ENCODE measurements around the gene TMEM167B.
"Not testable (repeated sequence)": the region's sequence is repeated elsewhere in the genome, so short reads cannot be mapped to it uniquely, and the experiment has no call there.

Gene TMEM167B

DNA sequence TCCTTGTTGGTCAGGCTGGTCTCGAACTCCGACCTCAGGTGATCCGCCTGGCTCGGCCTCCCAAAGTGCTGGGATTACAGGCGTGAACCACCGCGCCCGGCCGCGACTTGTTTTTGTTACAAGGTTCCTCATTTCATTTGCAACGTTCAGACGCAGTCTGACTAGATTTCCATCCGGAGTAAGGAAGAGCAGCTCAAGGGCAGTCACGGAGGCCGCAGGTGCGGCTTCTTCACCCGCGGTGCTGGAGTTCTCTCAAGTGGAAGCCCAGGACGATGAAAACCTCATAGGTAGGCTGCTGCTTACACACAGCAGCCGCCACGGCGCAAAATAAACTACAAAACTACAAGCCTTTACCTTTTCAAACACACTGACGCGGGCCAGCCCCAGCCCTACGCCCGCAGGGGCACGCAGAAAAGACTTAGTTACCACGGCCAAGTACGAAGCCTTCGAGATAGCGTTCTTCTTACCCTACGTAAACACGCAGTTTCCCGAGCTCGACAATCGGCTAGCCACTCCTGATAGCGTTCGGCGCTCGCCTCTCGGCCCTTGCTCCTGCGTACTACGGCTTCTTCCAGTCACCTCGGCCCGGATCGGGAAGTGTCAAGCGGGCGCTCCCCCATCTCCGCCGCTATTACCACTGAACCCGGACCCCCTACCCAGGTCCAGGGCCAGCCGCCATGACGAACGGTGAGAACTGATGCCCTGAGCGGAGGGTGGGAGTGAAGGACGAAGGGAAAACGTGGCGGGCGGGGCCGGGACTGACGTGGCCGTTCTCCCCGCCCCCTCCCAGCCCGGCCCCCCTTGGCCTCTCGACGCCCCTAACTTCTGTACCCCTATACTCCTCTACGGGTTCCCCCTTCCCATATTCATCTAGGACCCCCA lies at the start of gene TMEM167B:
TMEM167B (plus strand) TSS at position 569 of the 882 bp plus-strand sequence; CDS start at position 678, 109 bp downstream.
- DNase-seq, result peak; percentile 62 to 95 (median 85)

- DNase-seq, result peak in 31 of 51 donors; percentile 3 to 72 (median 33)
Measured at GRCh38 chr1:109040989-109041620, 49.5 kb upstream of the TMEM167B start.

GRCh38 chr1:109041621-109042468 lies 48.7 kb upstream of the TMEM167B start, which contains the start of gene WDR47:
TSS of gene WDR47 (minus strand) at chr1:109042102. CDS start at chr1:109023512, 18,590 bp downstream.
- peak; percentile 50 to 97 (median 90) for DNase-seq

DNA sequence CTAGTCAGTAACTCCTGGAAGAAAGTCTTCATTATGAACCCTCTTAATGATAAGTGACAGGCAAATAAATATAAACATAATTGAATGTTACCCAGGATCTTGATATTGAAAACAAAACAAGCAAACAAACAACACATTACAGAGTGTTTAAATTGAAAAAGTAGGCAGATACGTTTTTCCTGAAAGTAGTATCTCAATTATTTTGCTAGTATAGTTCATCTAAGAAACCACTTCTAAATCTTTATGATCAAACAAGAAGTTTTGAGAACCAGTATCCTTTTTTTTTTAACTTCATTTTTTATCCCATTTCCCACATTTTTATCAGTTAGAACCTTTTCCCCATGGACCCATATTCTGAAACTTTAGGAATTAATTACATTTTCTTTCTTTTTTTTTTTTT lies 45.0 kb upstream of the TMEM167B start:
- no peak for DNase-seq

DNA sequence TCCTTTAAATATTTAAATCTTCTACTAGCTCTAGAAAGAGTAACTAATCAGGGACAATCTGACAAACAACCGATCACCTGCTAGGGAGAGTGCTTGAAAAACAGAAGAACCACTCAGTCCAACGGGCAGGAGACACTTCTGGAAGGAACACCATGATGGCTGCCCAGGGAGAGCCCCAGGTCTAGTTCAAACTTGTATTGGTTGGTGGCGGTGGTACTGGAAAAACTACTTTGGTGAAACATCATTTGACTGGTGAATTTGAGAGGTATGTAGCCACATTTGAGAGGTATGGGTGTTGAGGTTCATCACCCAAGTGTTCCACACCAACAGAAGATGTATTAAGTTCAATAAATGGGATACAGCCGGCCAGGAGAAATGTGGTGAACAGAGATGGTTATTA lies 43.9 kb upstream of the TMEM167B start:
- no peak for DNase-seq

DNA sequence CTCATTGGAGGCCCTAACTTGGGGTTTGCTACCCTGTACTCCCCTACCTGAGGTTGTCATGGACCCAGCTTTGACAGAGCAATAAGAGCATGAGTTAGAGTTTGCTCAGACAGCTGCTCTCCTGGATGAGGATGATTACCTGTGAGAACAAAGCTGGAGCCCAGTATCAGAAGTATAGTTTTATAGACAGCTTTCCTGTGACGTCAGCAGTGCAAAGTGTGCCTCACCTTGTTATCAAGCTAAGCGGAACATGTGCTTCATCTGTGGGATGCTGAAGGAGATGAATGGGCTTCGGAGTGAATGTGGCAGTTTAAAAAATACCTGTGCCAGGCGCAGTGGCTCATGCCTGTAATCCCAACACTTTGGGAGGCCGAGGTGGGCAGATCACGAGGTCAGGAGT lies 43.2 kb upstream of the TMEM167B start:
- DNase-seq, result no peak

- no peak for DNase-seq
Measured at GRCh38 chr1:109048335-109048734, 42.2 kb upstream of the TMEM167B start.

- DNase-seq, result no peak
Measured at GRCh38 chr1:109050228-109050995, 40.2 kb upstream of the TMEM167B start.

DNA sequence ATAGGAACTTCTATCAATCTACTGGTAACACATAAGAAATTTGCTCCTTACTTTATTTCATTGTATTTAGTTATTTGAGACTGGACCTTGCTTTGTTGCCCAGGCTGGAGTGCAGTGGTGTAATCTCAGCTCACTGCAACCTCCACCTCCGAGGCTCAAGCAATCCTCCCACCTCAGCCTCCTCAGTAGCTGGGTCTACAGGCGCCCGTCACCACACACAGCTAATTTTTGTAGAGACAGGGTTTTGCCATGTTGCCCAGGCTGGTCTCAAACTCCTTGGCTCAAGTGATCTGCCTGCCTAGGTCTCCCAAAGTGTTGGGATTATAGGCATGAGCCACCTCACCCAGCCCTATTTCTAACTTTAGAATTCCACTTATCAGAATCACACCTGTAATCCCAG lies 38.4 kb upstream of the TMEM167B start:
- not testable (repeated sequence) for DNase-seq

DNA sequence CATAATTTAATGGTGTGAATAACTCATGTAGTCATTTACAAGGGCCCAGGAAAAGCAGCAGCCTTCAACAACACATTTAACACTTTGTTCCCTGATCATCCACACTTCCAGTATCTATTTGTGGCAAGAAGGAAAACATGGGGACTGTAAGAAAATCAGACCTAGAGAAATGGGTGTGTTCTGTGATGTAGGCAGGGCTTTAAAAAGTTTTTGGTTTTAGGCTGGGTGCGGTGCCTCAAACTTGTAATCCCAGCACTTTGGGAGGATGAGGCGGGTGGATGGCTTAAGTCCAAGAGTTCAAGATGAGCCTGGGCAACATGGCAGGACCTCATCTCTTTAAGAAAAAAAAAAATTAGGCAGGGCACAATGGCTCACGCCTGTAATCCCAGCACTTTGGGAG lies 34.5 kb upstream of the TMEM167B start:
- DNase-seq, result no peak

DNA sequence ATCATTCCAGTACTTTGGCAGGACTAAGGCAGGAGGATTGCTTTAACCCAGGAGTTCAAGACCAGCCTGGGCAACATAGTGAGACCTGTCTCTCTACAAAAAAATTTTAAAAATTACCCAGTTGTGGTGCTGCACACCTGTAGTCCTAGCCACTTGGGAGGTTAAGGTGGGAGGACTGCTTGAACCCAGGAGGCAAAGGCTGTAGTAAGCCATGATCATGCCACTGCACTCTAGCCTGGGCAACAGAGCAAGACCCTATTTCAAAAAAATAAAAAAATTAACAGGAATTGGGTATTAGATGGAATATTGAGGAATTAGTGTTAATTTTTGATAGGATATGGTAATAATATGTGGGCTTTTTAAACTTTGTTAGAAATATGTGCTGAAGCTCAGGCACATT lies 31.5 kb upstream of the TMEM167B start:
- DNase-seq, result no peak

DNA sequence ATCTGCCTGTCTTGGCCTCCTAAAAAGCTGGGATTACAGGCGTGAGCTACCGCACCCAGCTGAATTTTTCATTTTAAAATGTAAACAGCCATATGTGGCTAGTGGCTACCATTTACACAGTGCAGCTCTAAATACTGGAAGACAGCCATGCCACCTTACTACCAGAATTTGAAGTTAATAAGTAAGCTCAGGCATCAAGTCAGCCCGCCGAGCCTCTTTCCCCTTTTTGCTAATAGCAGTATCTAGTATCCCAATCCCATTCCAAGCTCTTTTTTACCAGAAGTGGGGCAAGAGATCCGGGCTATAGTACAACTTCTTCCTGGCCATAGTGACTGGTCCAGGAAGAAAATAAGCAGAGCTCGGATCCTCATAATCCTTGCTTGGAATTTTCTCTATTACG lies 29.9 kb upstream of the TMEM167B start:
- no peak for DNase-seq

DNA sequence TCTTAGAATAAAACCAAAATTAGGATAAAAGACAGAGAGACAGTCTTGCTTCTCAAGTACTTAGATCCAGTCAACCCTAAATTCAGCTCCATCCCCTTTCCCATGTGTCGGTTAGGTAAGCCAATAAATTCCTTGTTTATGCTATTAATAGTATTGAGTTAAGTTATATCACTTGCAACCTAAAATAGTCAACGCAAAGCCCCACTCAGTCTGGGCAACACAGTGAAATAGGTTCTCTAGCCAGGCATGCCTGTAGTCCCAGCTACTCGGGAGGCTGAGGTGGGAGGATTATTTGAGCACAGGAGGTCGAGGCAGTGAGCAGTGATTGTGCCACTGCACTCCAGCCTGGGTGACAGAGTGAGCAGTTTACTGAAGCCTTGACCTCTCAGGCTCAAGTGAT lies 29.4 kb upstream of the TMEM167B start:
- DNase-seq, result no peak

GRCh38 chr1:109065137-109065536 lies 25.4 kb upstream of the TMEM167B start:
- DNase-seq, result no peak

DNA sequence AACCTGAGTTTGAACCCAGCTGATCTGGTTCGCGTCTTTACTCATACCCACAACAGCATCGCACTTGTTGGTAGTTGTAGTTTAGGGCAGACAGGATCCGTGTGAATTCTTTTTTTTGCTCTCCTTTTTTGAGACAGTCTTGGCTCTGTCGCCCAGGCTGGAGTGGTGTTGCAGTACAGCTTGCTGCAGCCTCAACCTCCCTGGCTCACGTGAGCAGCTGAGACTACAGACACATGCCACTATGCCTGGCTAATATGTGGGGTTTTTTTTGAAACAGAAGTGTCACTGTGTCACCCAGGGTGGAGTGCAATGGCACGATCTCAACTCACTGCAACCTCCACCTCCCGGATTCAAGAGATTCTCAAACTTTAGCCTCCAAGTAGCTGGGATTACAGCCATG lies 22.7 kb upstream of the TMEM167B start:
- no peak for DNase-seq

GRCh38 chr1:109069294-109069693 lies 21.3 kb upstream of the TMEM167B start:
- no peak for DNase-seq

GRCh38 chr1:109075531-109076490 lies 14.8 kb upstream of the TMEM167B start, which contains the start of gene TAF13:
TSS of gene TAF13 (minus strand) at chr1:109076003. CDS start at chr1:109075947, 56 bp downstream.
- peak; percentile 38 to 98 (median 92) for DNase-seq

DNA sequence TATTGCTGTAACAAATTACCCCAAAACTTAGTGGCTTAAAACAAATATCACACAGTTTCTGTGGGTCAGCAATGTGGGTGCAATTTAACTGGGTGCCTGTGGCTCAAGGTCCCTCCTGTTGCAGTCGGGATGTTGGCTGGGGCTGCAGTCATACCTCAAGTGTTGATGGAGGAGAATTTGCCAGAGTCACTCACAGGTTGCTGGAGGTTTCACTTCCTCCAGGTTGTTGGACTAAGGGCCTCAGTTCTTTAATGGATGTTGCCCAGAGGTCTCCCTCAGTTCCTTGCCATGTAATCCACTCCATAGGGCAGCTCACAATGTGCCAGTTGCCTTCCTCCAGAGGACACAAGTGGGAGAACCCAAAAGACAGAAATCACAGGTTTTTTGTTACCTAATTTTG lies 12.2 kb upstream of the TMEM167B start:
- no peak for DNase-seq

DNA sequence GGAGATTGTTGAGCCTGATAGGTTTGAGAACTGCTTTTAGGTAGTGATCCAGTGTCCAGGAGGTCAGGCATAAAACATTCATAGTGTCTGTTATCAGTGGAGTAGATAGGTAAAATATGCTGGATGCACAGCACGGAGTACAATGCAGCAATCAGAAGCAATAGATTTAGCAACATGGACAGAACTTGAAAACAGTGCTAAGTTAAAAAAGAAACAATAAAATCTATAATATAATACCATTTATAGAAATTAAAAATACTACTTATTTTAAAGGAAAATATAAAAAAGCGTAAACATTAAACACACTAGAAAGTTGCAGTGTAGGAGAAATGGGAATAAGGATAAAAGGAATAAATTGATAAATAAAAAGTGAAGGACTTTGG lies 11.3 kb upstream of the TMEM167B start:
- DNase-seq, result no peak

All from hypothalamus (tissue), 51 donors.